Ascending aorta (tissue), 2 donors: ENCODE data around the gene PYGL. TPM values are rescaled to one million over a fixed set of nuclear protein-coding genes. Genes with fewer than 3 reads are reported as not detected.

Experiments
- DNase-seq, 2 donors: peaks; one replicate each; pipeline ENCODE4 v3.0.0-alpha.2; 2019; ENCODE audit warnings: low spot score in 2 of 2
- H3K27ac ChIP-seq, 2 donors: fragments of 200-600 bp; sonication (generic); one replicate each; pipeline ENCODE4 v1.5.1; 2016 to 2017; ENCODE audit warnings: mild to moderate bottlenecking in 1 of 2
- H3K27me3 ChIP-seq: fragments of 200-600 bp; sonication (generic); one replicate; pipeline ENCODE4 v1.5.1; 2017
- H3K36me3 ChIP-seq, 2 donors: fragments of 200-600 bp; sonication (generic); one replicate each; pipeline ENCODE4 v1.5.1; 2016
- H3K4me1 ChIP-seq, 2 donors: fragments of 200-600 bp; sonication (generic); one replicate each; pipeline ENCODE4 v1.5.1; 2016 to 2017; ENCODE audit warnings: mild to moderate bottlenecking in 1 of 2
- H3K4me3 ChIP-seq, 2 donors: fragments of 200-600 bp; sonication (generic); one replicate each; pipeline ENCODE4 v1.5.1; 2016 to 2017; ENCODE audit warnings: mild to moderate bottlenecking in 1 of 2
- H3K9me3 ChIP-seq, 2 donors: fragments of 200-600 bp; sonication (generic); one replicate each; pipeline ENCODE4 v1.5.1; 2016
- CTCF ChIP-seq, 3 experiments: fragments of 200-600 bp in 2 of 3; fragments of 450-650 bp in 1 of 3; sonication (generic) in 2 of 3; IDR thresholded peaks; one replicate each; pipeline ENCODE4 v1.5.1; 2016 to 2019; ENCODE audit warnings: antibody characterized with exemption in 3 of 3, mild to moderate bottlenecking in 1 of 3, moderate library complexity in 1 of 3
- intact Hi-C: fragments of 100-400 bp; cut with DNase I; formaldehyde crosslinking; loops from one replicate; pipeline ENCODE4 v1.15.1; 2023
- total RNA-seq: library from RNA; depleted of rRNA; stranded (reverse); fragments of >200 nt; gene quantifications from one replicate; pipeline ENCODE4 v1.1.0, GENCODE V29; 2016

The PYGL gene
- total RNA-seq, 1 donor from 2014 or later = 13.8 TPM

GRCh38 chr14:50855558-50855957 is 88.7 kb downstream of the PYGL start:
- Histone ChIP-seq H3K36me3 (no peaks in the 10 kb centered on the region), H3K27ac (no peak overlapping the region), H3K4me1 (peaks cover 0 to 3% of the 10 kb centered on the region in 2 donors), H3K27me3 (no peaks in the 10 kb centered on the region), H3K4me3 (no peak overlapping the region), H3K9me3 (no peaks in the 10 kb centered on the region)
- intact Hi-C loops = no loop called here
- DNase-seq = no peak
- no peak for TF ChIP-seq CTCF (IDR thresholded peaks at IDR 0.05)

Other genes starting within 250 kb of the PYGL start
- 25.2 TPM for gene NIN, start 113.3 kb downstream of the PYGL start, total RNA-seq
- not detected for gene ABHD12B, start 72.4 kb downstream of the PYGL start, total RNA-seq
- gene TRIM9, start 150.6 kb upstream of the PYGL start, total RNA-seq = 4.2 TPM